ENCODE measurements around the gene CCDC136.

DNA sequence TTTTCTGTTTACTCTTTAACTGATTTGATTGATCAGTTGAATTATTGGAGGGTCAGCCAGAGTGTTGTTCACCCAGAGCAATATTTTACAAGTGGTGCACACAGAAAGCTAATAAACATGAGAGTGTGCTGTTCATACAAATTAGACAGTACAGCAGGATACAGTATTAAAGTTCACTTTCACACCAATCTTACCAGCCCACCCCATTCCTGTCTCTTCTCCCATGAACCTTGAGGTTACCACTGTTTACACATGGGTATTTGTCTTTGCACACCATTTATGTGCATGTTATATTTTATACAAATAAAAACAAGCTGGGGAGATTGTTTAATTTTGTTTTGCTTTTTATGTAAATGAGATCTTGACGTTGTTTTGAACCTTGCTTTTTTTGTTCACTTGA, 46.1 kb upstream of the CCDC136 start:
- no peak for TF ChIP-seq POLR2A (IDR thresholded peaks at IDR 0.05)
- TF ChIP-seq, protein P1, sequence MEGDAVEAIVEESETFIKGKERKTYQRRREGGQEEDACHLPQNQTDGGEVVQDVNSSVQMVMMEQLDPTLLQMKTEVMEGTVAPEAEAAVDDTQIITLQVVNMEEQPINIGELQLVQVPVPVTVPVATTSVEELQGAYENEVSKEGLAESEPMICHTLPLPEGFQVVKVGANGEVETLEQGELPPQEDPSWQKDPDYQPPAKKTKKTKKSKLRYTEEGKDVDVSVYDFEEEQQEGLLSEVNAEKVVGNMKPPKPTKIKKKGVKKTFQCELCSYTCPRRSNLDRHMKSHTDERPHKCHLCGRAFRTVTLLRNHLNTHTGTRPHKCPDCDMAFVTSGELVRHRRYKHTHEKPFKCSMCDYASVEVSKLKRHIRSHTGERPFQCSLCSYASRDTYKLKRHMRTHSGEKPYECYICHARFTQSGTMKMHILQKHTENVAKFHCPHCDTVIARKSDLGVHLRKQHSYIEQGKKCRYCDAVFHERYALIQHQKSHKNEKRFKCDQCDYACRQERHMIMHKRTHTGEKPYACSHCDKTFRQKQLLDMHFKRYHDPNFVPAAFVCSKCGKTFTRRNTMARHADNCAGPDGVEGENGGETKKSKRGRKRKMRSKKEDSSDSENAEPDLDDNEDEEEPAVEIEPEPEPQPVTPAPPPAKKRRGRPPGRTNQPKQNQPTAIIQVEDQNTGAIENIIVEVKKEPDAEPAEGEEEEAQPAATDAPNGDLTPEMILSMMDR (IDR thresholded peaks at IDR 0.05): no peak
